Measurements from ENCODE around the gene MRPL19. TPM values are rescaled to one million over a fixed set of nuclear protein-coding genes. Genes with fewer than 3 reads are reported as not detected.

Gene MRPL19
- total and polyA plus RNA-seq, 2 experiments from 2014 or later = 65.5 to 149 TPM

- no peak overlapping the region for H3K4me2 ChIP-seq
- peaks cover 9% of the 10 kb centered on the region for H3K4me1 Mint-ChIP-seq
Measured at GRCh38 chr2:75609334-75609689, 37.3 kb upstream of the MRPL19 start.

GRCh38 chr2:75609937-75610508 lies 36.6 kb upstream of the MRPL19 start:
- H2AFZ ChIP-seq = no peak overlapping the region
- DNase-seq (ENCODE audit: low spot score) = no peak
- no peaks in the 10 kb centered on the region; the same call in 1 of the 2 replicates for H3K9me2 ChIP-seq (ENCODE audit: insufficient read depth)
- no peaks in the 10 kb centered on the region for H3K79me2 ChIP-seq (replicated peaks; ENCODE audit: insufficient read depth)
- no peaks in the 10 kb centered on the region for H3K27me3 ChIP-seq (ENCODE audit: insufficient read depth)
- H3K36me3 ChIP-seq (ENCODE audit: insufficient read depth) = no peaks in the 10 kb centered on the region
- TF ChIP-seq EZH2 (IDR thresholded peaks at IDR 0.05; ENCODE audit: low read depth, unreplicated experiment) = no peak
- TF ChIP-seq JUNB (IDR thresholded peaks at IDR 0.05; ENCODE audit: unreplicated experiment) = no peak
- TF ChIP-seq NANOG (IDR thresholded peaks at IDR 0.05; ENCODE audit: borderline replicate concordance) = no peak
- no peak for TF ChIP-seq ZNF114 (CRISPR knock-in tag; IDR thresholded peaks at IDR 0.05)
- no peak for TF ChIP-seq STAT1 (IDR thresholded peaks at IDR 0.05; ENCODE audit: unreplicated experiment)
- no peak for TF ChIP-seq ETS1 (IDR thresholded peaks at IDR 0.05)
- TF ChIP-seq REST (IDR thresholded peaks at IDR 0.05; ENCODE audit: unreplicated experiment) = no peak
- Mint-ChIP-seq H3K9me3 (no peaks in the 10 kb centered on the region; the same call in 2 of the 3 replicates), H3K27ac (no peak overlapping the region), H3K36me3 (ENCODE audit: low read depth) (no peaks in the 10 kb centered on the region), H3K4me1 (peaks cover 9% of the 10 kb centered on the region), H3K27me3 (ENCODE audit: insufficient read depth, low read depth, poor library complexity) (peaks cover 4% of the 10 kb centered on the region), H3K4me3 (no peak overlapping the region)
- peaks cover 6% of the 10 kb centered on the region; the same call in 1 of the 2 replicates for H3K4me1 ChIP-seq (ENCODE audit: insufficient read depth)
- no peaks in the 10 kb centered on the region for H3F3A ChIP-seq (replicated peaks; ENCODE audit: low read depth)
- H3K4me3 ChIP-seq = no peak overlapping the region
- no peaks in the 10 kb centered on the region for H4K20me1 ChIP-seq (replicated peaks; ENCODE audit: insufficient read depth)
- H3K4me2 ChIP-seq = no peak overlapping the region
- ATAC-seq = no peak
- H3K27ac ChIP-seq (ENCODE audit: low read depth) = no peak overlapping the region

More at GRCh38 chr2:75609334-75609689, 37.3 kb upstream of the MRPL19 start:
- H3K9me3 Mint-ChIP-seq = no peaks in the 10 kb centered on the region; the same call in 2 of the 3 replicates
- Histone ChIP-seq H3K27ac (ENCODE audit: low read depth) (no peak overlapping the region), H3K36me3 (ENCODE audit: insufficient read depth) (no peaks in the 10 kb centered on the region), H3K9me2 (ENCODE audit: insufficient read depth) (no peaks in the 10 kb centered on the region; the same call in 1 of the 2 replicates), H2AFZ (no peak overlapping the region), H3K4me3 (no peak overlapping the region; the same call in 1 of the 2 replicates), H3K27me3 (ENCODE audit: insufficient read depth) (no peaks in the 10 kb centered on the region), H3K4me1 (ENCODE audit: insufficient read depth) (peaks cover 6% of the 10 kb centered on the region; the same call in 1 of the 2 replicates), H3F3A (replicated peaks; ENCODE audit: low read depth) (no peaks in the 10 kb centered on the region), H3K79me2 (replicated peaks; ENCODE audit: insufficient read depth) (no peaks in the 10 kb centered on the region), H4K20me1 (replicated peaks; ENCODE audit: insufficient read depth) (no peaks in the 10 kb centered on the region)
- TF ChIP-seq ZNF114 (CRISPR knock-in tag; IDR thresholded peaks at IDR 0.05) = no peak
- no peak for TF ChIP-seq CREB1 (CRISPR knock-in tag; IDR thresholded peaks at IDR 0.05; ENCODE audit: low read depth)
- H3K36me3 Mint-ChIP-seq (ENCODE audit: low read depth) = no peaks in the 10 kb centered on the region
- ATAC-seq = no peak
- H3K4me3 Mint-ChIP-seq = no peak overlapping the region; the same call in 2 of the 3 replicates
- H3K27me3 Mint-ChIP-seq (ENCODE audit: insufficient read depth, low read depth, poor library complexity) = peaks cover 4% of the 10 kb centered on the region
- H3K27ac Mint-ChIP-seq = no peak overlapping the region
- DNase-seq (ENCODE audit: low spot score) = no peak

Measured in GM23338 (cell line).